NCI-H82 treated with DMSO at 0.1 percent for 48 hours (cell line): ENCODE measurements around the gene MRPS24.
A peak's percentile ranks its signal among the peaks of the same experiment; 100 is the strongest.
"Not testable (repeated sequence)": the region's sequence is repeated elsewhere in the genome, so short reads cannot be mapped to it uniquely, and the experiment has no call there.

Source experiments
- DNase-seq: peaks from one replicate; lab custom pipeline; 2025; ENCODE audit not compliant: unreplicated experiment; lab: John Stamatoyannopoulos, UW

Gene MRPS24

DNA sequence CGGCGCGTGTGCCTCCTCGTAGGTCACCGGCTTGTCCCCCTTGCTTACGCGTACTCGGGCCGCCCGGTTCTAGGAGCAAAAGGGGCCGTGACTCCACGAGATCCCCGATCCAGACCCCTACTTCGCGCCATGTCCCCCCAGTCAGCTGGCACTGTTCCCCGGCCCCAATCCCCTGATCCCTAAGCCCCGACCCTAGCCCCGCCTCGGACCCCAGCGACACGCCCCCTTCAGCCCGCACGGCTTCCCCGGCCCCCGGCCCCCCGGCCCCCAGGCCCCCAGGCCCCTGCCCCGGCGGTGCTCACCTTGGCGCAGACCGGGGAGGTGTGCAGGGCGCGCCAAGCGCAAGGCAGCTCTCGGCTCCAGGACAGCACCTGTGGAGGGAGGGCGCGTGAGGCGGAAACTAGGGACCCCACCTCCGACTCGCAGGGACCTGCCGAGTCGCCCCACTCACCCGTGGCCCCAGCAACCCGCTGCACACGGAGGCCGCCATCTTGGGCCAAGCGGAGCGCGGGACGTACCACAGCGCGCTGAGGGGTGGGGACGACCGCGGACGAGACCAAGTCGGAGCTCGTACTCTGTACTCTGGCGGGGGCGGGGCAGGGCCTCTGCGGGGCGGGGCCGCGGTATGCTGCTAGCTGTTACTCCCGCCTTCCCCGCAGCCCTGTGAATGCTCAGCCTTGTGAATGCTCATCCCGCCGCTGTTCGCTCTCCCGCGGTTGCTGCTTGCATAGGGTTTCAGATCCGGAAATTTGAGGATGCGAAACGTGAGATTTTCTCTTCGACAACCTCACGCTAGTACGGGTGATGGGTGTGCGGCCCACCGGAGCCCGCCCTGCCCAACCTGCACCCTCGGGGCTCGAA, at the start of gene MRPS24:
Gene MRPS24, minus strand, starts transcription at position 512 of the 861 bp plus-strand sequence. Its CDS starts 22 bp downstream, at position 490.
- peak; percentile 94 for DNase-seq

DNA sequence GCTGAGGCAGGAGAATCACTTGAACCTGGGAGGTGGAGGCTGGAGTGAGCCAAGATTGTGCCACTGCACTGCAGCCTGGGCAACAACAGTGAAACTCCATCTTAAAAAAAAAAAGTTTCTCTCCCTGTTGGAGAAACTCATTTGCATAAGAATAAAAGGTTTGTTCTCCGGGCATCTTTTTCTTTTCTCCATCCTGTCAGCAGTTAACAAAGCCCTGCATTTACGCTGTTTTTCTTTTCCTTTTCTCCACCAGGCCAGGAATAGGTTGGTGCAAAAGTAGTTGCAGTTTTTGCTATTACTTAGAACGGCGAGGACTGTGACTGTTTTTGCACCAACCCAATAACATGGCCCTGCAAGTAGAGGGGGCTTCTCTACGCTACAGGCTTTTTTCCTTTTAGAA, 46.6 kb upstream of the MRPS24 start:
- DNase-seq, result no peak

GRCh38 chr7:43914795-43915194, 45.5 kb upstream of the MRPS24 start:
- DNase-seq, result no peak

DNA sequence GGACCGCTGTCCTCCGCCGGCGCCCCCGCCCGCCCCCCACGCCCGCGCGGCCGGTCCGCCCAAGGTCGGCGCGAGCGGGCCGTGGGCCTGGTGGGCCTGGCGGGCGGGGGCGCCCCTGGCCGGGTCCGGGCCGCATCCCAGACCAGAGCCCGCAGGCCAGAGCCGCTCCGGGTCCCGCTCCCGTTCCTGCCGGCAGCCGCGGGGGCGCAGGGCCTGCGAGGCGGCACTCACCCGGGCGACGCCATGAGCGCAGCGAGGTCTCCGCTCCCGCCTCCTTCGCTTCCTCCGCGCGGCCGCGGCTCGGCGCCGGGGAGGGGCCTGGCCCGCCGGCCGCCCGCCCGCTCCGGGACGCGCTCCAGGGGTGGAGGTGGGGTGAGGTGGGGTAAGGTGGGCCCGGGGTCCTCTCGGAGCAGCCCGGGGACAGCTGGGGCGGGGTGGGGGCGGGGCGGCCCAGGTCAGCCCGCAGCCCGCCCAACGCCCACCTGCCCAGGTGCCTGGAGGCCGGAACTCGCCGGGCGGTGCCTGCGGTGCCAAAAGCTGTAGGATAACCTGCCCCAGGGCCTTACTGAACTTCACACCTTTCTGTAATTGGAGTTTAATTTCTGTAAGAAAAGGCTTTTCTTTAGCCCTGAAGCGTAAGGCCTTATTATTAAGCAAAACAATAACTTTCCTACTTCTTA, 37.2 kb upstream of the MRPS24 start, which contains the start of gene URGCP:
Gene URGCP, minus strand, starts transcription at position 266 of the 680 bp plus-strand sequence. Its CDS starts 21 bp downstream, at position 245.
- DNase-seq, result no peak

- no peak for DNase-seq
Observed at GRCh38 chr7:43905956-43906330, 36.6 kb upstream of the MRPS24 start.

DNA sequence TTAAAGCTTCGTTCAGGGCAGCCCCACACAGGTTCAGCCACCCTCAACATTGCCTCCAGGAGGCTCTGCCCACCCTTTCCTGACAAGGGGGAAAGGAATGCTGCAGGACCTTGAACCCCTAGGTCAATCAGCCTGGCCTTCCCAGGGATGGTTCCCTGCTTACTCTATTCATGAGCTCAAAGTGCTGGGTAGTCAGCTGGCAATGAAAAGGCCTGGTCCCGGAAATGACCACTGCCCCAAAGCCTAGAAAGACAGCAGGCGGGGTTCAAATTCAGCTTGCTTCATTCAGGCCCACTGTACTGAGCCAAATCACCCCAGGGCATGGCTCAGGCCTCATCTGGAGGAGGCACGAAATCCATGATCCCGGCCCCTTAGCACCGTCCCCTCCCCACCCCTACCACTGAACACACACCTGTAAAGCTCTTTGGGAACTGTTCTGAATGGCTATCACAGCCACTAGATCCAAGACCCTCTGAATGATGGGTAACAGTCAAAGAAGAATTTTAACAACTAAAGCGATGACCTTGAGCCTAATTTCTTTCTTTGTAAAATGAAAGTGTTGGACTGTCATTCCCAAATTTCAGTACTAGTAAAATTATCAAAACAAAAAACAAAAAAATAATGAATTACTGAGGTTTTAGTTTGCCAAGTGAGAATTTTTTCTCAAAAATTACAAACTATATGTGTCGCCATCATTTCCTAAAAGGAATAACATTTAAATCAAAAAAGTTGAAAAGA, 36.1 kb upstream of the MRPS24 start:
- DNase-seq, result no peak

GRCh38 chr7:43904533-43905208, 35.4 kb upstream of the MRPS24 start:
- no peak for DNase-seq

- no peak for DNase-seq
Observed at GRCh38 chr7:43902542-43903054, 33.3 kb upstream of the MRPS24 start.

DNA sequence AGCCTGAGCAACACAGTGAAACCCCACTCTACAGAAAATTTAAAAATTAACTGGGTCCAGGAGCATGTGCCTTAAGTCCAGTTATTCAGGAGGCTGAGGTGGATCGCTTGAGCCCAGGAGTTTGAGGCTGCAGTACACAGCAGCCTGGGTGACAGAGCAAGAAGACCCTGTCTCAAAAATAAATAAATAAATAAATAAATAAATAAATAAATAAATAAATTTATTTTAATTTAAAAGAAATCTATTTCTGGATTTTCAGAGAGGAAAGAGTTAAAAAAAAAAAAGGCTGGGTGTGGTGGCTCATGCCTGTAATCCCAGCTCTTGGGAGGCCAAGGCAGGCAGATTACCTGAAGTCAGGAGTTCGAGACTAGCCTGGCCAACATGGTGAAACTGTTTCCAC, 29.3 kb upstream of the MRPS24 start:
- not testable (repeated sequence) for DNase-seq

DNA sequence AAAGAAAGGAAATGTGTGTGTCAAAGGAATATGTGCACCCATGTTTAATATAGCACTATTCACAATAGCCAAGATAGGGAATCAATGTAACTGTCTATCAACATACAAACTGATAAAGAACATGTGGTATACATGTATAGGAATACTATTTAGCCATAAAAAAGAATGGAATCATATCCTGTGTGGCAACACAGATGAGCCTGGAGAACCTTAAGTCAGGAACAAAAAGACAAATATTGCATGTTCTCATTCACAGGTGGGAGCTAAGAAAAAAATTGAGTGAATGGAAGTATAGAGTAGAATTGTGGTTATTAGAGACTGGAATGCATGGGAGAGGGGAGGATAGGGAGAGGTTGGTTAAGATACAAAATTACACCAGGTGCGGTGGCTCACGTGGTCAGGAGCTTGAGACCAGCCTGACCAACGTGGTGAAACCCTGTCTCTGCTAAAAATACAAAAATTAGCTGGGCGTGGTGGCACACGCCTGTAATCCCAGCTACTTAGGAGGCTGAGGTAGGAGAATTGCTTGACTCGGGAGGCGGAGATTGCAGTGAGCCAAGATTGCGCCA, 26.6 kb upstream of the MRPS24 start:
- no peak for DNase-seq

DNA sequence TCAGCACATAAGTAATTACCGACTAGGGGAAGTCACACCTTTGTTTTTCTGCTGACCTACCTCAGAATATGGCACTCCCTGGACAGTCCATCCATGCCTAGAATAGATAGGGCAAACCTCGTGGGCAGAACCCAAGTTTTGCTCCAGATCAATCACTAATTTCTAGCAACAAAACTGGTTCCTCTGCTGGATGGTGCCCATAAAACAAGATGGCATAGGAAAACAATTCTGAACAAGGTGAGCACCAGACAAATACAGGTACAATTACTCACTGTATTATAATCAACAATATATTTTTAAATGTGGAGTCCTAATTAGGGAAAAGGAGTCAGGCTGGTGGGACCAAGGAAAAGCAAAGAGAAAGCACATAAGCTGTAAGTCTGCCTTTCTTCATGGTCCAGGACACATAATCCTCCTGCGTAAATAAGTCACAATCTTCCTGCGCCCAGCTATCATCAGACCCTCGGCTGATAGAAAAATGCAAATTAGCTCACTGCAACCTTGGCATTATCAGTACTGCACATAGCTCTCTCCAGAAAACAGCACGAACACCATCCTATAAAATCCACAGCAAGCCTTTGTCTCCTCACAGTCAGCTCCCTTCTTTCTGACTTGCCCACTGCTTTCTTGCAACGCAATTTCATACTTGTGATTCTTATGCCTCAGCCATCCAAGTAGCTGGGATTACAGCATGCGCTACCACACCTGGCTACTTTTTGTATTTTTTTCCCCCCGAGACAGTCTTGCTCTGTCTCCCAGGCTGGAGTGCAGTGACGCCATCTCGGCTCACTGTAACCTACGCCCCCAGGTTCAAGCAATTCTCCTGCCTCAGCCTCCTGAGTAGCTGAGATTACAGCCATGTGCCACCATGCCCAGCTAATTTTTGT, 22.0 kb upstream of the MRPS24 start:
- no peak for DNase-seq

- DNase-seq, result no peak
Observed at GRCh38 chr7:43890468-43890867, 21.2 kb upstream of the MRPS24 start.

DNA sequence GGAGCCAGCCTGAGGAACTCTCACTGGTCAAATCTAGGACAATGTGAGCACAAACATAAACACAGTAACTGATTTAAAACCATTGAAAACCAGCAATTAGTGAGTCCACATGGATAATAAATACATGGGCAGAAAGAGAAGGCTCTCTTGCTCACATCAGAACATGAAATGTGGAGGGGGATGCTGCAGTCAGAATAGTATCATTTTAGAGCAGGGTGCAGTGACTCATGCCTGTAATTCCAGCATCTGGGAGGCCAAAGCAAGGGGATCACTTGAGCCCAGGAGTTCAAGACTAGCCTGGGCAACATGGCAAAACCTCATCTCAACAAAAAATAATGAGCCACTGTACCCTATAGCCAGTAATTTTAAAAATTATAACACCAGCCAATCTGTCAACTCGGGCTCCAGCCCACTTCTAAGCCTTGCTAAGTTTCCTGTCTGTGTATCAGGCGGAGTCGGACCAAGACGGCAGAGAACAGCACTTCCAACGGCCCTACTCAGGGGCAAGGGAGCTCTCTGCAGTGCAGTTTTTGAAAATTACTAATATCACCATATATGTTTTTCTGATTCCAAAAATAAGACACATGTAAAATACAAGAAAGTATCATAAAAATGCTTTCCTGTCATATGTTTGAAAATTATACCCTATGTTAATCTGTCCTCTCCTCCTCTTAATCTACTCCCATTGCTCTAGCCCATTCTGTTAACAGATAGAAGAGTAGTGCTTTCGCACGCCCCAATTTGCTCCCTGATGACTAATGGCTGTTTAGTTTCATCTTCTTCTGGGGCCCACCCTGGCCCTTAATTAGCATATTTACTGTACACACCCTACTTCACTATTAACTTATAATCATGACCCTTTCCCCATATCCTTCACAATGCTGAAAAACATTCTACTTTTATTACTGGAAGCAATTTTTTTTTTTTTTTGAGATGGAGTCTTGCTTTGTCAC, 20.0 kb upstream of the MRPS24 start:
- no peak for DNase-seq

DNA sequence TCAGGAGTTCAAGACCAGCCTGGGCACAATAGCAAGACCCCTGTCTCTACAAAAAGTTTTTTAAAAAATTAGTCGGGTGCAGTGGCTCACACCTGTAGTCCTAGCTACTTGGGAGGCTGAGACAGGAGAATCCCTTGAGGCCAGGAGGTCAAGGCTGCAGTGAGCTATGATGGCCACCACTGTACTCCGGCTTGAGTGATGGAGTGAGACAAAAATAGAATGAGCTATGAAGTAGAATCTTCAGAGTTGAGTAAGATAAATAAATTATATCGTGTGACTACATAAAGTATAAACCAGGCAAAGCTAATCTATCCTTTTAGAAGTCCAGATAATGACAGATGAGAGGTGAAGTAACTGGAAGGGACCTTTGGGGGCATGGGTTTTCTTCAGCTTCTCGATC, 15.3 kb upstream of the MRPS24 start:
- no peak for DNase-seq

DNA sequence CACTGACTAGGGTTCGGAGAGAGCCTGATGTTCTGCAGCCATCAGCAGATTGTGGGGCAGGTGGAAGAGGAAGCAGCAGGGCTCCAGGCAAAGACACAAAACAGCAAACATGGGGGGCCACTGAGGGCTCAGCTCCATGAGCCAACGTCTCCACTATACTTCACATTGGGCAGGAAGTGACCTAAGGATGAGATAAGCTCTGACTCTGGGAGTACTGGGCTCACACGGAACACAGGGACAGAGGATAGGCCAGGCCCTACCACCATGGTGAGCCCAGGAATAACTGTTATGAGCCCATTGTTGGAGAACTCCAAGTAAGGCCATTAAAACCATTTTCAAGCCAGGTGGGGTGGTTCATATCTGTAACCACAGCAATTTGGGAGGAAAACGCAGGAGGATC, 14.9 kb upstream of the MRPS24 start:
- DNase-seq, result no peak

DNA sequence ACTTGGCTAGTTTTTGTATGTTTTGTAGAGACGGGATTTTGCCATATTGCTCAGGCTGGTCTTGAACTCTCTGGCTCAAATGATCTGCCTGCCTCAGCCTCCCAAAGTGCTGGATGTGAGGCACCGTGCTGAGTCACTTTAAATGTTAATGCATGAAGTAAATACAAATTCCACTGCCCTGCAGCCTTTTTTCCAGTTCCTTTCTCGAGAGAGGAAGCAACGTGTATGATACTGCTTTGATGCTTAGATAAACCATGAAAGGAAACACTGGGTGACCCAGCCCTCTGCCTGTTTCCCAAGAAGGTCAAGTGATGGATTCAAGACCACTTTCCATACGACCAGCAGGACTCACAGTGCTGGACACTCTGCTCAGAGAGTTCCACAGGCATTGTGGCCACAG, 11.3 kb upstream of the MRPS24 start:
- DNase-seq, result no peak

DNA sequence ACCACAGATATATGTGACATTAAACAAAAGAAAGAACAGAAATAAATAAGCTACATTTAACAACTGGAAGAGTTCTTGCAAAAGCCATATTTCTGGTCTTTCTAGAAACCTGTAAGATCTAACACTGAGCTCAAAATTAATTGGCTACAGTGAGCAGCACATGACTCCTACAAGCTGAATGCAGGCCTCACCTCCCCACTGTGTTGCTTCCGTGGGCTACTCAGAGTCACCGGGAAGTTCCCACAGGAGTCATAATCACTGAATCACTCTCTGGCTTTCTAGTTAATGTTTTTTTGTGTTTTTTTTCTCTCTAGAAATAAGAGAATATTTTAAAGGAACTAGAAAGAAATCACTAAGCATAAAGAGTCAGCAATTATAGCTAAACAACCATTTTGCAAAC, 10.2 kb upstream of the MRPS24 start:
- DNase-seq, result no peak

GRCh38 chr7:43878867-43879266, 9.6 kb upstream of the MRPS24 start:
- no peak for DNase-seq
